ENCODE results near the gene ALCAM.

DNA sequence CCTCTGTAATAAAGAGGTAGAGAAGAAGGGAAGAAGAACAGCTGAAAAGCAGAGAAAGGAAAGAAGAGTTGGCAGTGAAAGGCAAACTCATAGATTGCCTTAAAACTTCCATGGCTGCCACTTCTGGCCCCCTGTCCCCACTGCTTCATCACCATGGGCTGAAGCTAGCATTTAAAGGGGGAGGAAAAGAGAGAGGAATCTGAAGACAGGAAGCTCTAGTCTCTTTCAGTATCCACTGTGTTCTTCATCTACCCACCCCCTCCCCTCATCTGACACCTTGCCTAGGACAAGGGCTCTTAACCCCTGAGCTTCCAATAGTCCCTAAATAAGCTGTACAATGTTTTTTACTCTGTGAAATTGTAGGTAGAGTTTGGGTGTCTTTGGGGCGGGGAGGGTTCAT, 60.6 kb downstream of the ALCAM start:
- TF ChIP-seq, protein P1, sequence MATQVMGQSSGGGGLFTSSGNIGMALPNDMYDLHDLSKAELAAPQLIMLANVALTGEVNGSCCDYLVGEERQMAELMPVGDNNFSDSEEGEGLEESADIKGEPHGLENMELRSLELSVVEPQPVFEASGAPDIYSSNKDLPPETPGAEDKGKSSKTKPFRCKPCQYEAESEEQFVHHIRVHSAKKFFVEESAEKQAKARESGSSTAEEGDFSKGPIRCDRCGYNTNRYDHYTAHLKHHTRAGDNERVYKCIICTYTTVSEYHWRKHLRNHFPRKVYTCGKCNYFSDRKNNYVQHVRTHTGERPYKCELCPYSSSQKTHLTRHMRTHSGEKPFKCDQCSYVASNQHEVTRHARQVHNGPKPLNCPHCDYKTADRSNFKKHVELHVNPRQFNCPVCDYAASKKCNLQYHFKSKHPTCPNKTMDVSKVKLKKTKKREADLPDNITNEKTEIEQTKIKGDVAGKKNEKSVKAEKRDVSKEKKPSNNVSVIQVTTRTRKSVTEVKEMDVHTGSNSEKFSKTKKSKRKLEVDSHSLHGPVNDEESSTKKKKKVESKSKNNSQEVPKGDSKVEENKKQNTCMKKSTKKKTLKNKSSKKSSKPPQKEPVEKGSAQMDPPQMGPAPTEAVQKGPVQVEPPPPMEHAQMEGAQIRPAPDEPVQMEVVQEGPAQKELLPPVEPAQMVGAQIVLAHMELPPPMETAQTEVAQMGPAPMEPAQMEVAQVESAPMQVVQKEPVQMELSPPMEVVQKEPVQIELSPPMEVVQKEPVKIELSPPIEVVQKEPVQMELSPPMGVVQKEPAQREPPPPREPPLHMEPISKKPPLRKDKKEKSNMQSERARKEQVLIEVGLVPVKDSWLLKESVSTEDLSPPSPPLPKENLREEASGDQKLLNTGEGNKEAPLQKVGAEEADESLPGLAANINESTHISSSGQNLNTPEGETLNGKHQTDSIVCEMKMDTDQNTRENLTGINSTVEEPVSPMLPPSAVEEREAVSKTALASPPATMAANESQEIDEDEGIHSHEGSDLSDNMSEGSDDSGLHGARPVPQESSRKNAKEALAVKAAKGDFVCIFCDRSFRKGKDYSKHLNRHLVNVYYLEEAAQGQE (IDR thresholded peaks at IDR 0.05; ENCODE audit: borderline replicate concordance): no peak
- TF ChIP-seq, protein P2, sequence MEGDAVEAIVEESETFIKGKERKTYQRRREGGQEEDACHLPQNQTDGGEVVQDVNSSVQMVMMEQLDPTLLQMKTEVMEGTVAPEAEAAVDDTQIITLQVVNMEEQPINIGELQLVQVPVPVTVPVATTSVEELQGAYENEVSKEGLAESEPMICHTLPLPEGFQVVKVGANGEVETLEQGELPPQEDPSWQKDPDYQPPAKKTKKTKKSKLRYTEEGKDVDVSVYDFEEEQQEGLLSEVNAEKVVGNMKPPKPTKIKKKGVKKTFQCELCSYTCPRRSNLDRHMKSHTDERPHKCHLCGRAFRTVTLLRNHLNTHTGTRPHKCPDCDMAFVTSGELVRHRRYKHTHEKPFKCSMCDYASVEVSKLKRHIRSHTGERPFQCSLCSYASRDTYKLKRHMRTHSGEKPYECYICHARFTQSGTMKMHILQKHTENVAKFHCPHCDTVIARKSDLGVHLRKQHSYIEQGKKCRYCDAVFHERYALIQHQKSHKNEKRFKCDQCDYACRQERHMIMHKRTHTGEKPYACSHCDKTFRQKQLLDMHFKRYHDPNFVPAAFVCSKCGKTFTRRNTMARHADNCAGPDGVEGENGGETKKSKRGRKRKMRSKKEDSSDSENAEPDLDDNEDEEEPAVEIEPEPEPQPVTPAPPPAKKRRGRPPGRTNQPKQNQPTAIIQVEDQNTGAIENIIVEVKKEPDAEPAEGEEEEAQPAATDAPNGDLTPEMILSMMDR (IDR thresholded peaks at IDR 0.05; ENCODE audit: poor library complexity, severe bottlenecking): no peak
- TF ChIP-seq MXI1 (conservative IDR thresholded peaks at IDR 0.05; ENCODE audit: poor library complexity, severe bottlenecking): no peak

Measured in neural cell (in vitro differentiated cells).